HG02981 (cell line): ENCODE data around the gene UTP4.
"Not testable (repeated sequence)": the region's sequence is repeated elsewhere in the genome, so short reads cannot be mapped to it uniquely, and the experiment has no call there.

ENCODE experiments used
- ATAC-seq: cut with Tn5 transposase; IDR thresholded peaks from one replicate; pipeline ENCODE4 v1.9.1; 2021; ENCODE audit warnings: mild to moderate bottlenecking, moderate library complexity; ENCODE audit not compliant: unreplicated experiment

The UTP4 gene

GRCh38 chr16:69109486-69110270 is 22.8 kb upstream of the UTP4 start:
- ATAC-seq: no peak

GRCh38 chr16:69110406-69110805 is 22.0 kb upstream of the UTP4 start:
- no peak for ATAC-seq

GRCh38 chr16:69111216-69111875 is 21.1 kb upstream of the UTP4 start:
- no peak for ATAC-seq

GRCh38 chr16:69111876-69112230 is 20.6 kb upstream of the UTP4 start:
- ATAC-seq: no peak

GRCh38 chr16:69112285-69113129 is 19.9 kb upstream of the UTP4 start:
- no peak for ATAC-seq

GRCh38 chr16:69113216-69113615 is 19.2 kb upstream of the UTP4 start:
- no peak for ATAC-seq

GRCh38 chr16:69114346-69114975 is 18.0 kb upstream of the UTP4 start:
- no peak for ATAC-seq

GRCh38 chr16:69114976-69115355 is 17.5 kb upstream of the UTP4 start:
- no peak for ATAC-seq

GRCh38 chr16:69115361-69115760 is 17.1 kb upstream of the UTP4 start:
- no peak for ATAC-seq

- ATAC-seq: no peak
Measured at GRCh38 chr16:69115837-69116236, 16.6 kb upstream of the UTP4 start.

- no peak for ATAC-seq
Measured at GRCh38 chr16:69116256-69116875, 16.1 kb upstream of the UTP4 start.

GRCh38 chr16:69116906-69117305 is 15.5 kb upstream of the UTP4 start:
- no peak for ATAC-seq

GRCh38 chr16:69118468-69118867 is 14.0 kb upstream of the UTP4 start:
- ATAC-seq: no peak

- no peak for ATAC-seq
Measured at GRCh38 chr16:69118994-69119393, 13.5 kb upstream of the UTP4 start.

- ATAC-seq: no peak
Measured at GRCh38 chr16:69119536-69119935, 12.9 kb upstream of the UTP4 start.

GRCh38 chr16:69120096-69120664 is 12.3 kb upstream of the UTP4 start:
- ATAC-seq: no peak

GRCh38 chr16:69123910-69124309 is 8.5 kb upstream of the UTP4 start:
- no peak for ATAC-seq

- not testable (repeated sequence) for ATAC-seq
Measured at GRCh38 chr16:69124406-69124805, 8.0 kb upstream of the UTP4 start.

- not testable (repeated sequence) for ATAC-seq
Measured at GRCh38 chr16:69124961-69125360, 7.5 kb upstream of the UTP4 start.

GRCh38 chr16:69126221-69126620 is 6.2 kb upstream of the UTP4 start:
- no peak for ATAC-seq
